ENCODE measurements around the gene PAFAH2. TPM values are rescaled to one million over a fixed set of nuclear protein-coding genes. Genes with fewer than 3 reads are reported as not detected.

Gene PAFAH2
- total RNA-seq, 2 donors from 2014 or later: 4.3 to 5.5 TPM

DNA sequence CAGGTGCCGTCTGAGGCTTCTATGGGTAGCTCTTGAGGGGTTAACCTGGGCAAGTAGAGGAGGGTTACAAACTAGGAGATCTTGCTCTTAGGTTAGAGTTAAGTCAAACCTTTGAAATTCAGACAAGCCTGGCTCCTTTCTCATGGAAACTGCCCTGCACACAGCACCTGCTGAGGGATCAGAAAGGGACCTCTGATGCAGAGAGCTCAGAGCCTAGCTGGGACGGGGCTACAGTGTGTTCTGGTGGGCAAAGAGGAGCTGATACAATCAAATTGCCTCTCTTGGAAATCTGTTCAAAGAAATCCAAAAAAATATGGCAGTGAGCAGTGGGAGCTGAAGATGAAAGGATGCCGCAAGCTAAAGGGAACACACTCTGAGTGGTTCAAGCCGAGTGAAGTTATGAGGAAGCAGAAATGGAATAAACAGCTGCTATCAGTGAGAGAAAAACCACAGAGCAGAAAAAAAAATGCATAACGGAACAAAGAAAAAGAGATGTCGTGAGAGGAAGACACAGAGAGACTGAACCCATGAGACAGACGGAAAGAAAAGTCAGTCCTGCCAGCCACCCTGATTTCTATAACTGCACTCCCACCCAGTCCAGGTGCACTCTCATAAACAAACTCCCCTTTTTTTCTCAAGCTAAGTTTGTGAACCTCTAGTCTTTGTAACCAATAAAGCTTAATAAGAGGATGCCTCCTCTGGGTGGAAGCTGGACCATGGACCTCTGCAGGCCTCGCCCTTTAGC lies 26.6 kb downstream of the PAFAH2 start:
- H3K27me3 ChIP-seq: no peaks in the 10 kb centered on the region
- no peaks in the 10 kb centered on the region for H3K9me3 ChIP-seq
- no peaks in the 10 kb centered on the region for H3K4me1 ChIP-seq
- DNase-seq (ENCODE audit: low spot score): no peak
- H3K27ac ChIP-seq: no peak overlapping the region
- H3K36me3 ChIP-seq: peaks cover 38% of the 10 kb centered on the region
- no peak overlapping the region for H3K4me3 ChIP-seq
- TF ChIP-seq, protein P1, sequence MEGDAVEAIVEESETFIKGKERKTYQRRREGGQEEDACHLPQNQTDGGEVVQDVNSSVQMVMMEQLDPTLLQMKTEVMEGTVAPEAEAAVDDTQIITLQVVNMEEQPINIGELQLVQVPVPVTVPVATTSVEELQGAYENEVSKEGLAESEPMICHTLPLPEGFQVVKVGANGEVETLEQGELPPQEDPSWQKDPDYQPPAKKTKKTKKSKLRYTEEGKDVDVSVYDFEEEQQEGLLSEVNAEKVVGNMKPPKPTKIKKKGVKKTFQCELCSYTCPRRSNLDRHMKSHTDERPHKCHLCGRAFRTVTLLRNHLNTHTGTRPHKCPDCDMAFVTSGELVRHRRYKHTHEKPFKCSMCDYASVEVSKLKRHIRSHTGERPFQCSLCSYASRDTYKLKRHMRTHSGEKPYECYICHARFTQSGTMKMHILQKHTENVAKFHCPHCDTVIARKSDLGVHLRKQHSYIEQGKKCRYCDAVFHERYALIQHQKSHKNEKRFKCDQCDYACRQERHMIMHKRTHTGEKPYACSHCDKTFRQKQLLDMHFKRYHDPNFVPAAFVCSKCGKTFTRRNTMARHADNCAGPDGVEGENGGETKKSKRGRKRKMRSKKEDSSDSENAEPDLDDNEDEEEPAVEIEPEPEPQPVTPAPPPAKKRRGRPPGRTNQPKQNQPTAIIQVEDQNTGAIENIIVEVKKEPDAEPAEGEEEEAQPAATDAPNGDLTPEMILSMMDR (IDR thresholded peaks at IDR 0.05): no peak

DNA sequence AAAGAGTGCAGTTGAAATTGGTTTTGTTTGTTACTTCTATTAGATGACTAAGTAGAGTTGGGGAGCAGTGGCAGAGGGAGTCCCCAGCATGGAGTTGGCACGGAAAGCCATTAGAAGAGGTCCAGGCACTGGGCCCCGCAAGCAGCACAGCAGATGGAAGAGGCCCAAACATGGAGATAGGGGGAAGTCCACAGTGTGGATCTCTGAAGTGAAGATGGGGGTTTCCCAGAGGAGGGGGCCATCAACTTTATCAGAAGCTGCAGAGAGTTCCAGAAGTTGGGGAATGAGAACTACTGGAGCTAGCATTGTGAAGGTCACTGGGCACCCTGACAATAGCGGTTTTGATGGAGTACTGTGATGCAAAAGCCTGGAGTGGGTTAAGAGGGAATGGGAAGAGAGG lies 30.6 kb downstream of the PAFAH2 start:
- Histone ChIP-seq H3K36me3 (peaks cover 28% of the 10 kb centered on the region), H3K9me3 (no peaks in the 10 kb centered on the region)
- TF ChIP-seq, protein P1 (IDR thresholded peaks at IDR 0.05): no peak

DNA sequence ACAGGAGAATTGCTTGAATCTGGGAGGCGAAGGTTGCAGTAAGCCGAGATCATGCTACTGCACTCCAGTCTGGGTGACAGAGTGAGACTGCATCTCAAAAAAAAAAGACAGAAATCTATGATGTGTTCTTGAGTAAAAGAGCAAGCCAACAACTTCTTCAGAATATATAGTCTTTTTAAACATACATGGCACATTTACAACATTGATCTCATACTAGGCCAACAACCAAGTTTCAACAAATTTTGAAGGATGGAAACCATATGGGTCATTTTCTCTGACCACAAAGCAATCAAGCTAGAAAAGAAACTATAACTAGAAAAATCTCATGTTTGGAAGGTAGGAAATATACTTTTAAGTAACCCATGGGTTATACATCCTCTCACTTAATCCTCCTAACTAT lies 38.3 kb downstream of the PAFAH2 start:
- H3K36me3 ChIP-seq: peaks cover 36% of the 10 kb centered on the region
- TF ChIP-seq, protein P1 (IDR thresholded peaks at IDR 0.05): no peak
- no peaks in the 10 kb centered on the region for H3K4me1 ChIP-seq
- no peak overlapping the region for H3K27ac ChIP-seq
- H3K9me3 ChIP-seq: no peaks in the 10 kb centered on the region
- DNase-seq (ENCODE audit: low spot score): no peak
- H3K27me3 ChIP-seq: no peaks in the 10 kb centered on the region
- H3K4me3 ChIP-seq: no peak overlapping the region

More for the DNA sequence above, 30.6 kb downstream of the PAFAH2 start:
- Histone ChIP-seq H3K4me3 (no peak overlapping the region), H3K27ac (no peak overlapping the region), H3K4me1 (no peaks in the 10 kb centered on the region), H3K27me3 (no peaks in the 10 kb centered on the region)
- no peak for DNase-seq (ENCODE audit: low spot score)

- H3K27me3 ChIP-seq: no peaks in the 10 kb centered on the region
- no peaks in the 10 kb centered on the region for H3K9me3 ChIP-seq
- TF ChIP-seq, protein P1 (IDR thresholded peaks at IDR 0.05): no peak
- H3K27ac ChIP-seq: no peak overlapping the region
- peaks cover 30% of the 10 kb centered on the region for H3K36me3 ChIP-seq
- DNase-seq (ENCODE audit: low spot score): no peak
- H3K4me3 ChIP-seq: no peak overlapping the region
- no peaks in the 10 kb centered on the region for H3K4me1 ChIP-seq
These were observed 39.4 kb downstream of the PAFAH2 start for GRCh38 chr1:25958465-25958864.

- no peaks in the 10 kb centered on the region for H3K9me3 ChIP-seq
- no peak overlapping the region for H3K4me3 ChIP-seq
- H3K27me3 ChIP-seq: no peaks in the 10 kb centered on the region
- H3K27ac ChIP-seq: no peak overlapping the region
- TF ChIP-seq, protein P1 (IDR thresholded peaks at IDR 0.05): no peak
- H3K4me1 ChIP-seq: no peaks in the 10 kb centered on the region
- DNase-seq (ENCODE audit: low spot score): no peak
- peaks cover 6% of the 10 kb centered on the region for H3K36me3 ChIP-seq
These were observed 42.3 kb downstream of the PAFAH2 start for GRCh38 chr1:25955553-25955952.
